Esophagus muscularis mucosa (tissue), 4 donors: ENCODE data around the gene ACBD4.

Experiments used
- EP300 ChIP-seq: sonication (generic); formaldehyde crosslinking; IDR thresholded peaks from one replicate; pipeline ENCODE4 v1.6.1; 2017; ENCODE audit warnings: antibody characterized with exemption
- POLR2A ChIP-seq: fragments of 450-650 bp; IDR thresholded peaks from one replicate; pipeline ENCODE4 v1.6.1; 2017; ENCODE audit warnings: antibody characterized with exemption, moderate library complexity, mild to moderate bottlenecking, low read depth
- POLR2AphosphoS5 ChIP-seq, 2 donors: sonication (generic); formaldehyde crosslinking; IDR thresholded peaks; one replicate each; pipeline ENCODE4 v1.6.1; 2017; ENCODE audit warnings: antibody characterized with exemption in 2 of 2
- TF ChIP-seq, protein P1 (sequence below), 3 experiments: fragments of 200-600 bp in 2 of 3; fragments of 450-650 bp in 1 of 3; sonication (generic) in 2 of 3; IDR thresholded peaks; one replicate each; pipeline ENCODE4 v1.5.1; 2017 to 2019; ENCODE audit warnings: antibody characterized with exemption in 3 of 3, mild to moderate bottlenecking in 2 of 3, moderate library complexity in 1 of 3

GRCh38 chr17:45177563-45177962 lies 42.1 kb downstream of the ACBD4 start:
- TF ChIP-seq, protein P1, sequence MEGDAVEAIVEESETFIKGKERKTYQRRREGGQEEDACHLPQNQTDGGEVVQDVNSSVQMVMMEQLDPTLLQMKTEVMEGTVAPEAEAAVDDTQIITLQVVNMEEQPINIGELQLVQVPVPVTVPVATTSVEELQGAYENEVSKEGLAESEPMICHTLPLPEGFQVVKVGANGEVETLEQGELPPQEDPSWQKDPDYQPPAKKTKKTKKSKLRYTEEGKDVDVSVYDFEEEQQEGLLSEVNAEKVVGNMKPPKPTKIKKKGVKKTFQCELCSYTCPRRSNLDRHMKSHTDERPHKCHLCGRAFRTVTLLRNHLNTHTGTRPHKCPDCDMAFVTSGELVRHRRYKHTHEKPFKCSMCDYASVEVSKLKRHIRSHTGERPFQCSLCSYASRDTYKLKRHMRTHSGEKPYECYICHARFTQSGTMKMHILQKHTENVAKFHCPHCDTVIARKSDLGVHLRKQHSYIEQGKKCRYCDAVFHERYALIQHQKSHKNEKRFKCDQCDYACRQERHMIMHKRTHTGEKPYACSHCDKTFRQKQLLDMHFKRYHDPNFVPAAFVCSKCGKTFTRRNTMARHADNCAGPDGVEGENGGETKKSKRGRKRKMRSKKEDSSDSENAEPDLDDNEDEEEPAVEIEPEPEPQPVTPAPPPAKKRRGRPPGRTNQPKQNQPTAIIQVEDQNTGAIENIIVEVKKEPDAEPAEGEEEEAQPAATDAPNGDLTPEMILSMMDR (IDR thresholded peaks at IDR 0.05), result no peak
- no peak for TF ChIP-seq EP300
- no peak for TF ChIP-seq POLR2AphosphoS5 (IDR thresholded peaks at IDR 0.05)
- TF ChIP-seq POLR2A, result no peak
